NCI-H187 treated with DMSO at 0.1 percent for 48 hours (cell line): ENCODE measurements around the gene CMTM3.

ENCODE experiments used
- DNase-seq: peaks from one replicate; lab custom pipeline; 2025; lab: John Stamatoyannopoulos, UW

The CMTM3 gene

GRCh38 chr16:66662445-66663194 lies 58.1 kb downstream of the CMTM3 start:
- no peak for DNase-seq
